ENCODE data around the gene PTCH2.

The PTCH2 gene

GRCh38 chr1:44780583-44781121 is 62.4 kb downstream of the PTCH2 start:
- TF ChIP-seq CTCF (IDR thresholded peaks at IDR 0.05), result no peak
- no peak for DNase-seq (ENCODE audit: low spot score)
- H3K27ac ChIP-seq, result no peak overlapping the region
- H3K4me3 ChIP-seq, result no peak overlapping the region

GRCh38 chr1:44778705-44779576 is 64.1 kb downstream of the PTCH2 start:
- no peak overlapping the region for H3K27ac ChIP-seq
- DNase-seq (ENCODE audit: low spot score), result no peak
- no peak for TF ChIP-seq CTCF (IDR thresholded peaks at IDR 0.05)
- no peak overlapping the region for H3K4me3 ChIP-seq

- Histone ChIP-seq H3K4me3 (no peak overlapping the region), H3K27ac (no peak overlapping the region)
- DNase-seq (ENCODE audit: low spot score), result no peak
- TF ChIP-seq CTCF (IDR thresholded peaks at IDR 0.05), result no peak
Observed at GRCh38 chr1:44777969-44778635, 65.0 kb downstream of the PTCH2 start.

GRCh38 chr1:44777547-44777946 is 65.5 kb downstream of the PTCH2 start:
- peak overlapping the region; percentile 93 for H3K4me3 ChIP-seq
- TF ChIP-seq CTCF (IDR thresholded peaks at IDR 0.05), result no peak
- no peak for DNase-seq (ENCODE audit: low spot score)
- H3K27ac ChIP-seq, result no peak overlapping the region

GRCh38 chr1:44776730-44777068 is 66.4 kb downstream of the PTCH2 start:
- DNase-seq (ENCODE audit: low spot score), result no peak
- TF ChIP-seq CTCF (IDR thresholded peaks at IDR 0.05), result no peak
- Histone ChIP-seq H3K4me3 (peak overlapping the region; percentile 93), H3K27ac (peak overlapping the region; percentile 95 to 99)

- no peak for TF ChIP-seq CTCF (IDR thresholded peaks at IDR 0.05)
- no peak for DNase-seq (ENCODE audit: low spot score)
- peak overlapping the region; percentile 93 for H3K4me3 ChIP-seq
- H3K27ac ChIP-seq, result peak overlapping the region; percentile 95 to 99
Observed at GRCh38 chr1:44775930-44776729, 66.9 kb downstream of the PTCH2 start.
